HG02884 (cell line): ENCODE data around the gene KRTAP10-5.
"Not testable (repeated sequence)": the region's sequence is repeated elsewhere in the genome, so short reads cannot be mapped to it uniquely, and the experiment has no call there.

Source experiments
- ATAC-seq: cut with Tn5 transposase; IDR thresholded peaks from one replicate; pipeline ENCODE4 v1.9.1; 2021; ENCODE audit warnings: mild to moderate bottlenecking, moderate library complexity; ENCODE audit not compliant: unreplicated experiment

Gene KRTAP10-5

DNA sequence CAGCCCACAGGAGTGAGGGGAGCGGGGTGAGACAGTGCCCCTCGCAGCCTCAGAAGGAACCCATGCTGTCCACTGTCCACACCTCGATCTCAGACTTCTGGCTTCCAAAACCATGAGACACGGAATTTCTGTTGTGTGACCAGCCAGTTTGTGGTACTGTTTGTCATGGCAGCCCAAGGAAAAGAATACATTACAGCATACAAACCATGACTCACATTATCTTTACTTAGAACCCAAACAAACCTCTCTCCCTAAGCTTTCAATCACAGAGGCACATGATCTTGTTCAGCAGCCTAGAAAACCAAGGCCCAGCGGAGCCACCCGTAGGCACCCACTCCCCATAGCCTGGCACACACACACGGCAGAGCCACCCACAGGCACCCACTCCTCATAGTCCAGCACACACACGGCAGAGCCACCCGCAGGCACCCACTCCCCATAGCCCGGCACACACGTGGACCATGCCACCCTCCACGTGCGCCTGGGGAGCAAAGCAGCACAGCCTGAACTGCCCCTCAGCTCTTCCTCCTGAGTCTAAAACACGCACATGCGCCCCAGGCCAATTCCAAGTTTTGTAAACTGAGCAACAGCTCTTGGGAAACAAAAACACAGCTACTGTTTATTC, 7.3 kb downstream of the KRTAP10-5 start:
- no peak for ATAC-seq

DNA sequence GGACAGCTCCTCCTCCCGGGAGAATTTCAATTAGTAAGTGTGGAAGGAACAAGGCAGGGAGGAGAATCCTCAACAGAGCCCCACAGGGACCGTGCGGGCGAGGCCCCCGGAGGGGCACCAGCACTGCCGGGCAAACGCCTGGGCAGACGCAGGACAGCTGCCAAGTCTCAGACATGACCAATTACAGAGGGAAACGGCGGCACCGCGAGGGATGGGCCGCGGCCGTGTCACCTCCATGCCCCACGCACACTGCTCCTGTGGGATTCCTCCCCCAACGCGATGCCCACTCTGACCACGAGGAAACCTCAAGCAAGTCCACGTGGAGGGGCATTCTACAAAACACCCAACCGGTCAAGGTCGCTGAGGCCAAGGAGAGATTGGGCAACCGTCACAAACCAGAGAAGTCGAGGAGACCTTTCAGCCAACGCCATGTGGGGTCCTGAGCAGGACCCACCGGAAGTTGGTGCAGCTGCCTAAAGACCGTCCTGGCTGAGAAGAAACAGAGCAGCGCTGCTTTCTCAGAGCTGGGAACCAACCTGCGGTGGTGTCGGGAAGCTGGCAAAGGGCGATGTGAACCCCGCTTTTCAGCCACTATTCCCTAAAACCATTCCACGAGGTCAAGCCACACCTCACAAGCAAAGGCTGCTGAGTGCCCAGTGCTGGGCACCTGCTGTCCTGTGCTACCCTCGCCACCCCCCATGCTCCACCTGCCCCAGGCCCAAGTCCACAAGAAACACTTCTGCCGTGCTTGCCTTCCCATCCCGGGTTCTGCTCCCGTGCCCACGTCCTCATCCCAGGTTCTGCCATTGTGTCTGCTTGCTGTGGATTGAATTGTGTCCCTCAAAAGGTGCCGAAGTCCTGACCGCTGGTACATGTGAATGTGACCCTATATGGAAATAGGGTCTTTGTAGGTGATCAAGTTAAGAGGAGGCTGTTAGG, 8.3 kb downstream of the KRTAP10-5 start:
- no peak for ATAC-seq

DNA sequence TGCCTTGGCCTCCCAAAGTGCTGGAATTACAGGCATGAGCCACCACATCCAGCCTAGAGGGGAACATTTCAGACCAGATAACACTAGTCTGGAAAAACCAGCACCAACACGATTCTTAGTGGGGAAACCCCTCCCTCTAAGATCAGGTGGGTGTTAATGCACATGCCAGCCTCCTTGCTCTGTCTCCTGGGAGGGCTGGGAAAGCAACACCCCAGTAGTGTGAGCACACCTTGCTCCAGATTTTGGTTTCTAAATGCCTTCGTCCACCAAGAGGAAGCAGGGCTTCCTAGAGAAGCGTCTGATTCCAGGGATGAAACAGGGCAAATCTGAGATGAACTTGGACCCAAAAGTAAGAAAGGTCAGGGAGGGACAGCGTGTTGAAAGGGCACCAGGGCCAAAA, 9.1 kb downstream of the KRTAP10-5 start:
- no peak for ATAC-seq

DNA sequence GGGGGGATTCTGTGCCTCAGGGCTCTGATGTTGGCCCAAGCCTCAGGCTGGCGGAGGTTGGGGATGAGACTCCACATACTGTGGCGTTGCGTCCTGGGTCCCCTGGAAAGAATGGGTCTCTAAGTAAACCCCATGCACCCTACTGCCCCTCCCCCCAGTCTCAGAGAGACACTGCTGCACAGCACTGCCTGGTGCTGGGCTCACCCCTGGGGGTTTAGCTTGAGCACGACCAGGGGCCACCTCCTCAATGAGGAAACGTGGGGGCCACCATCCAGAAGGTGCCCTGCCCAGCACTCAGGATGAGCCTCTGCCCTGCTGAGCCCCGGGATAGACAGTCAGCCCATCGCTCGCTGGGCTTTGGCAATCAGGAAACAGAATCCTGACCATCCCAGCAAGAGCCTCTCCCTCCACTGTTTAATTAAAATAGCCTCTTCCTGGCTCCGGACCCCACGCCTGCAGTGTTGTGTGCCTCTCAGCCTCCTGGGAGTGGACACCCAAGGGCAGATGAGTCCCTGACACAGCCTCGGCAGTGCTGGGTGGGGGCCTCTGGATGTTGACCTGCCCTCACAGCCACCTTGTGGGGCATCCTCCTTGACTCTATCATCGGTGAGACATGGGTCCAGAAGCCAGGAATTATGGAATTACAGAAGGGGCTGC, 10.4 kb downstream of the KRTAP10-5 start:
- no peak for ATAC-seq

DNA sequence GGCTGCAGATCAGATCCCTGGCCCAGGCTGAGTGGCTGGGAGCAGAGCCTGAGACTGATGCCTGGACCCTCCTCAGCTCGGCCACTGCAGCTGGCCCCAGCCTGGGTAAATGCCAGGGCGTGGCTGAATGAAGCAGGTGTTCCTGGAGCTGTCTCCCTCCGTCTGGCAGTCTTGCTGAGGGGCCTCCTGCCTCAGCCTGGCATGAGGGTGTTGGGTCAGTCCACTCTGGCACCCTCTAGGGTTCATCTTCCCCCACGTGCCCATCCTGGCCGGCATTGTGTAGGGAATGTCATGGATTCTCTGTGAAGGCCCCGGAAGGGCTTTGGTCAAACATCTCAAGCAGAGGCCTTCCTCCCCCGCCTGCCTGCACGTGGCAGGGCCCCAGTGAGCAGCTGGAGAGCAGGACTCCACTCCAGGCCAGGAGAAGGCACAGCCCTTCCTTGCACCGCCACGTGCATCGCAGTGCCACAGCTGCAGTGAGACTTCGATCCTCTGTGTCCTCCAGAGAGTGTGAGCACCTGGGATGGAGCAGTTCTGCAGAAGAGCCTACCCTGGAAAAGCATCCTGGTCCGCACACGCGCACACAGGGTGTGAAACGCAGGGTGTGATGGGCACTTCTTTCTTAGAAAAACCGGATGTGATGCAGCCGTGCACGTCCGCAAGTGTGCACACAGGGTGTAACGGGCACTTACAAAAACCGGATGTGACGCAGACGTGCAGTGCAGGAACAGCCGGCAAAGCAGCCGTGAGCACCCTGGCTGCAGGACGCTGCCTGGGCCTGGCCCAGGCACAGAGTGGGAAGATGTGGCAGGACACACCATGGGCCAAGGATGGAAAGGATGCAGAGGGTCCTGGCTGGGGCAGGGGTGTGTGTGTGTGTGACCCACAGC, 11.5 kb downstream of the KRTAP10-5 start:
- no peak for ATAC-seq

DNA sequence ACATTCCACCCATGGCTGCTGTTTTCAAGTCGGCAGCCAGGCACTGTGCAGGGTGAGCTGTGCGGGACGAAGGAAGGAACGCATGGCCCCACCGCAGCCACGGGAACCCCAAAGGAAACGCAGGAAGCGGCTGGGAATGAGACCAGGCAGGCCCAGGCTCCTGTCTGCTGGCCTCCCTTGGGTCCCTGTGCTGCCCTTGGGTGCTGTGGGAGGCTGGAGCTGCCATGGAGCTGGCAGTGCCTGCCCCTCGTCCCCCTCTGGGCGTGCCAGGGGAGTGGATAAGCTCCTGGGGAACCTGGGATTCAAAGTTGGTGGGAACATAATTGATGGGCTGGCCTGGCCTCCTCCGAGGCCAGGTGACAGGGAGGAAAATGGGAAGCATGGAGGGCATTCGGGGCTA, 12.1 kb downstream of the KRTAP10-5 start:
- no peak for ATAC-seq

DNA sequence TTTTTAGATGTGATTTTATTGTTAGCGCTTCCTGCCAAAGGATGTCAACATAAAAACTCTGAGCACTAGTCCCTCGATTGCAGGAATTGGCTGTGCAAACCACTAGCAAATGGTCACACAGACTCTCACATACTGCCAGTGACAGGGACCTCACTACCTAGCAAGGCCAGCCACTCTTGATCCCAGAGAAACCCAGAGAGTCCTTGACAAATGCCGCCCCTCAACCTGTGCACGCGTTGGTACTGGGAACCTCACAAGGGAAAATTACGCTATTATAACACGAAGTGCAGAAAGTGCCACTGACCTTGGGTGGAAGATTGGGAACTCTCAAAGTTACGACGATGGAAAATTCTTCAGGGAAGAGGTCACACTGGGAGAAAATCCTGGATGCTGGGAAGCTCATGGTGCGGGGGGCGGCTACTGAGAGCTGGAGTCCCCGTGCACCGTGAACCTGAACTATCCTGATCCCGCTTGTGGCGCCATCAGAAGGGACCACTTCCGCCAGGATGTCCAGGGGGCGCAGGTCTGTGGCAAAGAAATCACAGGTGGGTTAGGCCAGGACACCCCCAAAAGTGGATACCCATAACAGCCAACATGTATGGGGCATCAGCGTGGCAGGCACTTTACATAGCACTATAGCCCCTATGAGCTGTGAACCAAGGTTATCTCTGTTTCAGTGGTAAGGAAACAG, 12.8 kb downstream of the KRTAP10-5 start:
- no peak for ATAC-seq

DNA sequence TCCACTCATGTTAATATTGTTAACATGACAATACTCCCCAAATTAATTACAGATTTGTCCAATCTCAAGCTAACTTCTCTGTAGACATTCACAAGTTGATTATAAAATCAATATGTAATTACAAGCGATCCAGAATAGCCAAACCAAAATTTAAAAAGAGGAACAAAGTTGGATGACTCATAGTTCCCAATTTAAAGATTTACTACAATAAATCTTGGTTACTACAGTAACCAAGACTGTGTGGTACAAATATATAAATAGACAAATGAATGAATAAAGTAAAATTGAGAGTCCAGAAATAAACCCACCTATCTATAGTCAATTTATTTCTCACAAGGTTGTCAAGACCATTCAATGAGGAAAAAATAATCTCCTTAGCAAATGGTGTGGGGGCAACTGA, 14.0 kb downstream of the KRTAP10-5 start:
- ATAC-seq, result no peak

DNA sequence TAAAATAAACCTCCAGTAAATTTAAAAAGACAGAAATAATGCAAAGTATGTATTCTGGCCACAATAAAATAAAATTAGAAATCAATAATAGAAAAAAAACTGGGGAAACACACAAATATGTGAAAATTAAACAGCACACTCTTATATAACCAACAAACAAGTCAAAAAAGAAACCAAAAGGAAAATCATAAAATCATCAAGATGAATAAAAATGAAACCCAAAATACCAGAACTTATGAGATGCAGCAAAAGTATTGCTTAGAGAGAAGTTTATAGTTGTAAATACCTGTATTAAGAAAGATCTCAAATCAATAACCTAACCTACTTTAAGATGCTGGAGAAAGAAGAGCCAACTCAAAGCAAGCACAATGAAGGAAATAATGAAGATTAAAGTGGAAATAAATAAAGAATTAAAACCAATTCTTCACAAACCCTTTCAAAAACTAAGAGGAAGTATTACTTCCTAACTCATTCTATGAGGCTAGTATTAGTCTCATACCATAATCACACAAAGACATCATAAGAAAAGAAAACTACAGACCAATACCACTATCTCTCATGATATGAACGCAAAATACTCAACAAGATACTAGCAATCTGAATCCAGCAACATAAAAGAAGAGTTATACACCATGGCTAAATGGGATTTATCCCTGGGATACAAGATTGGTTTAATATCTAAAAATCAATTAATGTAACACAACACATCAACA, 15.4 kb downstream of the KRTAP10-5 start:
- ATAC-seq, result no peak

DNA sequence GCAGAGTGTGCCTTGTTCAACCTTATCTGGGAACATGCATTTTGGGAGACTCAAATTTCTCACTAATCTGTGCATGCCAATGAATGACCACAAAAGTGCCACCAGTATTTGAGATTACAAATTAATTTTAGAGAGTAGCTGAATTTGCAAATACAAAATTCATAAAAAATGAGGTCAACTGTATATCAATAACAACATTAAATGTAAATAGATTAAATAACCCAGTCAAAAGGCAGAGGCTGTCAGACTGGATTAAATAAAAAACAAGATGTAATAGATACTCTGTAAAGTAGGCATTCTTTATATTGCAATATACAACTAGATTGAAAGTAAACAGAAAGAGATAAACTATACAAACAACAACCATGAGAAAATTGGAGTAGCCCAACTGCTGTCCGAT, 16.3 kb downstream of the KRTAP10-5 start:
- ATAC-seq, result no peak

DNA sequence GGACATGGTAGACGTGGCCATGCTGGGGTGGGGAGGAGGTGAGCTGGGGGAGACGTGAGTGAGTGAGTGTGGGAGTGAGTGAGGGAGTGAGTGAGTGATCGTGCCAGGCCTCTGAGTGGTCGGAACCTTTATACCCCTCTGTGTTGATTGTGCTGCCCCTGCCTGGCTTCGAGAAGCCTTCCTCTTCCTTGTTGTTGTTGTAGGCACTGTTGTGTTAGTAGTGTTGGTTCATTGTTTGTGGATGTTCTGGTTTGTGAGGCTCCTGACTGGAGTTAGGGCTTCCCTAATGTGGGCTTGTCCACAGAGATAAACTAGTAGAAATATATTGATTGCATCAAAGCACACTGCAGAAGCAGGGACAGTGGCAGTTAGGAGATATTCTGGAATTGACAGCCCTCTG, 21.7 kb downstream of the KRTAP10-5 start, which contains the start of gene KRTAP10-3:
Gene KRTAP10-3 (minus strand): TSS at position 101 of the 400 bp plus-strand sequence. CDS start 80 bp downstream, at position 21.
- ATAC-seq, result no peak

DNA sequence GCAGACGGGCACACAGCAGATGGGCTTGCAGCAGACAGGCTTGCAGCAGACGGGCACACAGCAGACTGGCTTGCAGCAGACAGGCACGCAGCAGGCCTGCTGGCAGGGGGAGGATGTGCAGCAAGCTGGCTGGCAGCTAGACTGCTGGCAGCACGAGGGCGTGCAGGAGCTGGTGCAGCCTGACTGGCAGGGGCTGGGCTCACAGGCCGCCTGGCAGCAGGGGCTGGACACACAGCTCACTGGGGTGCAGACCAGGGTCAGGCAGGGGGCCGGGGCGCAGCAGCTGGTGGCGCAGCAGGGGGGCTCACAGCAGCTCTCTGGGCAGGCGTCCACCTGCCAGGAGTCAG, 22.1 kb downstream of the KRTAP10-5 start:
- ATAC-seq, result not testable (repeated sequence)

DNA sequence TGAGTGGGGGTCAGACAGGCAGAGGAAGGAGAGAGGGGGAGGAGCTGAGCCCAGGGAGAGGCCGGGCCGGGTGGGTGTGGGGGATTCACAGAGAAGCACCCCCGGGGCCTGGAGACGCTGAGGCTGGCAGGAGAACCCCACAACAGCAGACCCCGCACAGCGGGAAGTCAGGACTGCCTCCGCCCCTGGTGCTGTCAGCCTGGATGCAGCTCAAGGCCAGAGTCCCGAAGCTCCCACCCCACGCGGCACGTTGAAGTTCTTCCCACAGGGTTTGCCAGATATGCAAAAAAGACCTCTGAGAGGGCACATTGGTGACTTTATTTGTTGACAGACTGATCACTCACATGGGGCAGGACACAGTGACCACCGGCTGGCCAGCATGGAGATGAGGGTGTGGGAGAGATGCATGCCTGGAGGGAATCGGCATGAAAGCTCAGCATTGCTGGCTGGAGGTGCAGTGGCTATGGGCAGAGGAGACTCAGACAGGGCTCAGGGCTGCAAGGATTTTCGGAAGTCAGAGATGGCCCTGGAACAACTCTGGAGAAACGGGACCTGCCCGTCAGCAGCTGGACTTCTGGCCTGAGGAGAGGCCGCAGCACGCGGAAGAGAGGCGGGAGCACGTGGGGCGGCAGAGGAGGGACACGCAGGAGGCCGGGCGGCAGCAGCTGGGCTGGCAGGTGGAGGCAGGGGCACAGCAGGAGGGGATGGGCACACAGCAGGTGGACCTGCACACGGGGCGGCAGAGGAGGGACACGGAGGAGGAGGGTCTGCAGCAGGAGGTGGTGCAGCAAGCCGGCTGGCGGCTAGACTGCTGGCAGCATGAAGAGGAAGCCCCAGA, 22.7 kb downstream of the KRTAP10-5 start:
- no peak for ATAC-seq

DNA sequence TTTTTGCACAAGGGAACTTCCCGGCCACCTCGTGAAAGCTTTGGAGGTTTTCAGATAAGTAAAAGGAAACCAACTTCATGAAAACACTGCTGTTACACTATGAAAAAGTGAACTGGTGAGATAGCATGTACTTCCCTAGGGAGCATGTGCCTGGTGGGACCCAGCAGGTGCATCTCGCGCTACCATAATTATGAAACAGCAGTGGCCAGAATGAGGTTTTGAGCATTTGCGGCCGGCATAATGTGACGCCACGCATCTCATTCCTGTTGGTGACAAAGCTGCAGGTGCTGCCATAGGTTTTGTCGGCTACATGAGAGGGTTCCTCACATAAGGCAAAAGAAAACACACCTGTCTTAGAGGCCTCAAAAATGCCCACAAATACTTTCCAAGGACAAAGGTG, 23.5 kb downstream of the KRTAP10-5 start:
- no peak for ATAC-seq

DNA sequence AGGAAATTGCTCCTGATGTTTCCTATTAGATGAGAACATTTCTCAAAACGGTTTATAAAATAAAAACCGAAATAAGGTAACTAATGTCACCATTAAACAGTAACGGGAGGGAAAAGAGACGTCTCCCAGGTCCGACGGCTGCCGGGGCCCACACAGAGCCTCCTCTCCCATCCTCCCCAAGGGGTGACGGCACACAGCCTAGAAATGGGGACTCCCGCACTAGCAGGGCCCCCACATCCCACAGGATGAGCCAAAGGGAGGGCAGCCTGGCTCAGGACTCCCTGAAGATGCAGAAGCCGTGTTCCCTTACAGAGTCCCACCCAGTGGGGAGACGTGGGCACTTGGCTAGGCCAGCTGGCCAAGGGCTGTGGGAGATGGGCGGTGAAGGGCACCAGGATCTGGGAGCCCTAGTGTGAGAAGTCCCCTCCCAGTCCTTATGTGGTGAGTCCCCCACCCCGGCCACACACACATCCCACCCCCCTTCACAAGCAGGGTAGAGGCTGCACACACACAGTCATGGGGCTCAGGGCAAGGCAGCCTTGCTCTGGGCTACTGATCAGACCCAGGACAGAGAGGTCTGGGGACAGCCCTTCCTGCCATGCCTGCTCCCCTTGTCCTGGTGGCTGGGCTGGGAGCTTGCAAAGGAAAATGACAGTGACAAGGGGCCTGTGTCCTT, 25.1 kb downstream of the KRTAP10-5 start:
- no peak for ATAC-seq

DNA sequence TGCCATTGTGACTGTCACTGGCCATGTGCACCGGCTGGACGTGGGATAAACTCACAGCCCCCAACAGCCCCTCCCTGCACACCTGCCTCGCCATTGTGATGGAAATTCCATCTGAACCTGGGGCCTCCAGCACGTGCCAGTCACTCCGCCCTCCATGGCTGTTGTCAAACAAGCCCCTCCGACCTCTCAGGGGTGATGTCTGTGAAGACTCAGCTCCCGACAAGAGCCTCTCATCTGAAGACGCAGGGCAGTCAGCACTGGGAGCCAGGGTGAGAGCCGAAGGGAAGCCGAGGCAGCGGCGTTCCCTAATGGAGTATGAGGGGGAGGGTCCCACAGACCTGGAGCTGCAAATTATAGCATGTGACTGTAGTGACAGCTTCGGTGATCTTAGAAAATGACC, 27.7 kb downstream of the KRTAP10-5 start:
- ATAC-seq, result no peak

DNA sequence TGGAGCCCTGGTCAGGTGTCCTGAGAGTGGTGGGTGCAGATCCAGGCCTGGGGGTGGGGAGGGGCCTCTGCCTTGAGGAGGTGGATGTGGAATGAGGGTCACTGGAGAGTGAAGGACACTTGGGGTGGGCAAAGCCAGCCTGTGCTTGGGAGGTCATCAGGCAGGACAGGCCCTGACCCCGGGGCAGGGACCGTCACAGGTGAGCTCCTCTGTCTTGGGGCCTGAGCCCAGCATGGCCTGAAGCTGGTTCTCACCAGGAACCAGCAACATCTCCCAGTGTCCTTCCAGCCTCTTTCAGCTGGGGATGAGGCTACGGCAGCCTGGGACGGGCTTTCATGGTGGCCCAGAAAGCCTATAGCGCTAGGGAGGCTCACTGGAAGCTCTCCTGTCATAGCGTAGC, 28.3 kb downstream of the KRTAP10-5 start:
- ATAC-seq, result no peak

DNA sequence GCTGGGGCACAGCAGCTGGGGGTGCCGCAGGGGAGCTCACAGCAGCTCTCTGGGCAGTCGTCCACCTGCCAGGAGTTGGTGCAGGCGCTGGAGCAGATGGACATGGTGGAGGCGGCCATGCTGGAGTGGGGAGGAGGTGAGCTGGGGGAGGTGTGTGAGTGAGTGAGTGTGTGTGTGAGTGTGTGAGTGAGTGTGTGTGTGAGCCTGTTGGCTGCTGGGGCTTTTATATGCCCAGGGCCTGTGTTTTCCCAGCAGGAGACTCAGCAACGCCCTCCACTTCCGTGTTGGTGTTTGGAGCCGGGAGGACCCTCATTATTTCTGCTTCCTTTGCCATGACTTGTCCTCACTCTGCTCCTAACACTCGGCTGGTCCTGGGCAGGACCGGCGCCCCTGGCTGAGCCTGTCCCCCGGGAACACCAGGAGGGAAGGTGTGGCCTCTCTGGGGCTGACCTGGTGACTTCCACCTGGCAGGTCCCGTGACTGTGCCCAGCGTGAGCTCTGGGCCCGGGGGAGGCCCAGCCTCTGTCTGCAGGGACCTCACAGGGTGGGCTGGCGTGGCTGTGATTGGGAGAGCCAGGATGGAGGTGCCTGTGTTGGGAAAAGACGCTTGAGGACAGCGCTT, 29.0 kb downstream of the KRTAP10-5 start, which contains the start of gene KRTAP10-2:
Gene KRTAP10-2 (minus strand): TSS at position 166 of the 622 bp plus-strand sequence. CDS start 47 bp downstream, at position 119.
- ATAC-seq, result no peak
